GM23338 (cell line): ENCODE measurements around the gene TAF1B. TPM values are rescaled to one million over a fixed set of nuclear protein-coding genes. Genes with fewer than 3 reads are reported as not detected.

ENCODE experiments used
- ATAC-seq: fragments of 200-7000 bp; cut with Tn5 transposase; 3 replicates; pipeline ENCODE4 v1.9.1; 2020
- DNase-seq: peaks from one replicate; pipeline ENCODE4 v3.0.0-alpha.2; 2015; ENCODE audit warnings: low spot score
- H2AFZ ChIP-seq: fragments of 200-600 bp; sonication (generic); 2 replicates; pipeline ENCODE4 v1.8.0; 2016; ENCODE audit warnings: antibody characterized with exemption, mild to moderate bottlenecking, moderate library complexity
- H3F3A ChIP-seq: fragments of 200-600 bp; sonication (generic); replicated peaks from 2 replicates; pipeline ENCODE4 v1.8.0; 2017; ENCODE audit warnings: antibody characterized with exemption, mixed run types, low read depth
- H3K27ac ChIP-seq: fragments of 200-600 bp; sonication (generic); 2 replicates; pipeline ENCODE4 v1.6.1; 2016; ENCODE audit warnings: low read depth
- H3K27me3 ChIP-seq: fragments of 200-600 bp; sonication (generic); 2 replicates; pipeline ENCODE4 v1.8.0; 2016; ENCODE audit warnings: mild to moderate bottlenecking, mixed run types, moderate library complexity; ENCODE audit not compliant: insufficient read depth
- H3K36me3 ChIP-seq: fragments of 200-600 bp; sonication (generic); 2 replicates; pipeline ENCODE4 v1.8.0; 2016; ENCODE audit warnings: mild to moderate bottlenecking; ENCODE audit not compliant: insufficient read depth
- H3K4me1 ChIP-seq: fragments of 200-600 bp; sonication (generic); 2 replicates; pipeline ENCODE4 v1.8.0; 2016; ENCODE audit warnings: mild to moderate bottlenecking, moderate library complexity; ENCODE audit not compliant: insufficient read depth
- H3K4me2 ChIP-seq: fragments of 200-600 bp; sonication (generic); 2 replicates; pipeline ENCODE4 v1.7.1; 2017; ENCODE audit warnings: mixed run types
- H3K4me3 ChIP-seq: fragments of 200-600 bp; sonication (generic); 2 replicates; pipeline ENCODE4 v1.6.1; 2016; ENCODE audit warnings: mixed run types
- H3K79me2 ChIP-seq: fragments of 200-600 bp; sonication (generic); replicated peaks from 2 replicates; pipeline ENCODE4 v1.8.0; 2017; ENCODE audit warnings: mild to moderate bottlenecking; ENCODE audit not compliant: insufficient read depth
- H3K9me2 ChIP-seq: fragments of 200-600 bp; sonication (generic); 2 replicates; pipeline ENCODE4 v1.8.0; 2017; ENCODE audit not compliant: insufficient read depth
- H4K20me1 ChIP-seq: fragments of 200-600 bp; sonication (generic); replicated peaks from 2 replicates; pipeline ENCODE4 v1.8.0; 2017; ENCODE audit warnings: mild to moderate bottlenecking; ENCODE audit not compliant: insufficient read depth
- H3K27ac Mint-ChIP-seq: 2 replicates; pipeline ENCODE4 v1.8.0; 2020; ENCODE audit warnings: inconsistent platforms, mild to moderate bottlenecking, moderate library complexity, mixed read lengths
- H3K27me3 Mint-ChIP-seq: 3 replicates; pipeline ENCODE4 v1.8.0; 2022; ENCODE audit warnings: low read depth, mild to moderate bottlenecking, moderate library complexity, mixed read lengths, inconsistent platforms; ENCODE audit not compliant: insufficient read depth, poor library complexity
- H3K36me3 Mint-ChIP-seq: 3 replicates; pipeline ENCODE4 v1.8.0; 2021; ENCODE audit warnings: low read depth, mild to moderate bottlenecking, inconsistent platforms, moderate library complexity, mixed read lengths
- H3K4me1 Mint-ChIP-seq: 3 replicates; pipeline ENCODE4 v1.8.0; 2020; ENCODE audit warnings: mild to moderate bottlenecking, inconsistent platforms, mixed read lengths
- H3K4me3 Mint-ChIP-seq: 3 replicates; pipeline ENCODE4 v1.8.0; 2021; ENCODE audit warnings: moderate library complexity, mild to moderate bottlenecking, inconsistent platforms, mixed read lengths
- H3K9me3 Mint-ChIP-seq: 3 replicates; pipeline ENCODE4 v1.8.0; 2020; ENCODE audit warnings: moderate library complexity, mild to moderate bottlenecking, inconsistent platforms, mixed read lengths
- CREB1 ChIP-seq: fragments of 250-450 bp; sonication (Bioruptor Pico); IDR thresholded peaks from 2 replicates; pipeline ENCODE4 v1.5.0; 2020; ENCODE audit warnings: low read depth, mild to moderate bottlenecking, moderate library complexity
- EZH2 ChIP-seq: fragments of 200-600 bp; sonication (generic); IDR thresholded peaks from one replicate; pipeline ENCODE4 v1.8.0; 2017; ENCODE audit warnings: antibody characterized with exemption, mild to moderate bottlenecking, low read depth; ENCODE audit not compliant: unreplicated experiment
- EZH2phosphoT487 ChIP-seq: fragments of 200-600 bp; sonication (generic); IDR thresholded peaks from one replicate; pipeline ENCODE4 v1.8.1; 2018; ENCODE audit warnings: antibody characterized with exemption; ENCODE audit not compliant: unreplicated experiment
- JUNB ChIP-seq: IDR thresholded peaks from one replicate; pipeline ENCODE4 v1.6.1; 2016; ENCODE audit warnings: antibody characterized with exemption; ENCODE audit not compliant: unreplicated experiment
- NANOG ChIP-seq: IDR thresholded peaks from 2 replicates; pipeline ENCODE4 v1.6.1; 2016; ENCODE audit warnings: antibody characterized with exemption, borderline replicate concordance
- POLR2AphosphoS5 ChIP-seq: IDR thresholded peaks from 2 replicates; pipeline ENCODE4 v1.6.1; 2016; ENCODE audit warnings: antibody characterized with exemption, low read depth
- STAT1 ChIP-seq: IDR thresholded peaks from one replicate; pipeline ENCODE4 v1.6.1; 2016; ENCODE audit warnings: antibody characterized with exemption; ENCODE audit not compliant: unreplicated experiment
- ZNF114 ChIP-seq: fragments of 250-450 bp; sonication (Bioruptor Pico); IDR thresholded peaks from 2 replicates; pipeline ENCODE4 v1.5.0; 2020; ENCODE audit warnings: mild to moderate bottlenecking, moderate library complexity
- ZNF331 ChIP-seq: fragments of 250-450 bp; sonication (Bioruptor Pico); IDR thresholded peaks from 2 replicates; pipeline ENCODE4 v1.5.0; 2020; ENCODE audit warnings: low read depth, mild to moderate bottlenecking, moderate library complexity
- polyA plus RNA-seq: library from polyadenylated mRNA; unstranded; fragments of >200 nt; fragmentation: Nextera tagmentation; extraction: Ambion mirVana; gene quantifications from 2 replicates; pipeline ENCODE4 v1.2.1, GENCODE V29; 2016
- total RNA-seq: library from RNA; depleted of rRNA; stranded (reverse); fragments of >200 nt; shearing (Covaris generic); gene quantifications from 2 replicates; pipeline ENCODE4 v1.2.3, GENCODE V29; 2014
- TF ChIP-seq, protein P1 (sequence below): IDR thresholded peaks from 2 replicates; pipeline ENCODE4 v1.6.1; 2016; ENCODE audit warnings: antibody characterized with exemption
- TF ChIP-seq, protein P2 (sequence below): fragments of 250-450 bp; sonication (Bioruptor Pico); IDR thresholded peaks from 2 replicates; pipeline ENCODE4 v1.5.0; 2020; ENCODE audit warnings: mild to moderate bottlenecking, moderate library complexity
- TF ChIP-seq, protein P3 (sequence below), 2 experiments: fragments of 200-600 bp in 1 of 2; sonication (generic) in 1 of 2; conservative IDR thresholded peaks; 2 replicates each; pipeline versions ENCODE4 v1.5.1 to v1.6.1; 2016 to 2017; ENCODE audit warnings: antibody characterized with exemption in 2 of 2, low read depth in 2 of 2, mild to moderate bottlenecking in 2 of 2, moderate library complexity in 1 of 2
- TF ChIP-seq, protein P4 (sequence below): IDR thresholded peaks from one replicate; pipeline ENCODE4 v1.6.1; 2018; ENCODE audit warnings: antibody characterized with exemption; ENCODE audit not compliant: unreplicated experiment

Gene TAF1B
- total and polyA plus RNA-seq, 2 experiments from 2014 or later, result 22.2 to 28.9 TPM

DNA sequence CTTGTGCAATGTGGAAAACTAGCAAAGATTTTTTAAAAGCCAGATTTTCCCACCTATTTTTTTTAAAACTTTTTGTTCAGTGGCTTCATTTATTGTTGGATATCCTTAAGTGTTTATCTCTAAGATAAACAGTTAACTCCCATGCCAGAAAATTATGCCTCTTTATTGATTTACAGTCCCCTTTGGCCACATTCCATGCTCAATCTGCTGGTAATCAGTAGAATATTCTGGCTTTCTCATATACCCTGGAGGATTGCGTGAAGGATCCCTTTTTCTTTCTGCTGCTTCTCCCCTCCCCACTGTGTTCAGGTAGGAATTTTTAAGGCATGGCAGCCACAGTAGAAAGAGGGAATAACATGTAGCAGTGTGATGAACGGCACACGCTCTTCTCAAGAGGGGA, 110.9 kb downstream of the TAF1B start:
- ATAC-seq (no peak), DNase-seq (no peak)
- H3F3A ChIP-seq, result no peaks in the 10 kb centered on the region
- no peaks in the 10 kb centered on the region for H3K9me3 Mint-ChIP-seq
- no peaks in the 10 kb centered on the region for H3K36me3 Mint-ChIP-seq
- no peak overlapping the region for H2AFZ ChIP-seq
- no peak overlapping the region for H3K27ac ChIP-seq
- no peaks in the 10 kb centered on the region for H3K9me2 ChIP-seq
- H3K4me1 ChIP-seq, result 0 out of 2 replicates have a peak, but pooled peaks cover 6% of the 10 kb centered on the region
- no peak overlapping the region for H3K4me2 ChIP-seq
- H3K36me3 ChIP-seq, result no peaks in the 10 kb centered on the region
- no peaks in the 10 kb centered on the region for H4K20me1 ChIP-seq
- TF ChIP-seq STAT1 (no peak), CREB1 (CRISPR knock-in tag) (no peak), NANOG (no peak), POLR2AphosphoS5 (no peak), ZNF114 (CRISPR knock-in tag) (no peak), JUNB (no peak), EZH2 (no peak), EZH2phosphoT487 (no peak), ZNF331 (CRISPR knock-in tag) (no peak)
- TF ChIP-seq, protein P1, sequence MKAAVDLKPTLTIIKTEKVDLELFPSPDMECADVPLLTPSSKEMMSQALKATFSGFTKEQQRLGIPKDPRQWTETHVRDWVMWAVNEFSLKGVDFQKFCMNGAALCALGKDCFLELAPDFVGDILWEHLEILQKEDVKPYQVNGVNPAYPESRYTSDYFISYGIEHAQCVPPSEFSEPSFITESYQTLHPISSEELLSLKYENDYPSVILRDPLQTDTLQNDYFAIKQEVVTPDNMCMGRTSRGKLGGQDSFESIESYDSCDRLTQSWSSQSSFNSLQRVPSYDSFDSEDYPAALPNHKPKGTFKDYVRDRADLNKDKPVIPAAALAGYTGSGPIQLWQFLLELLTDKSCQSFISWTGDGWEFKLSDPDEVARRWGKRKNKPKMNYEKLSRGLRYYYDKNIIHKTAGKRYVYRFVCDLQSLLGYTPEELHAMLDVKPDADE, result no peak
- TF ChIP-seq, protein P2, sequence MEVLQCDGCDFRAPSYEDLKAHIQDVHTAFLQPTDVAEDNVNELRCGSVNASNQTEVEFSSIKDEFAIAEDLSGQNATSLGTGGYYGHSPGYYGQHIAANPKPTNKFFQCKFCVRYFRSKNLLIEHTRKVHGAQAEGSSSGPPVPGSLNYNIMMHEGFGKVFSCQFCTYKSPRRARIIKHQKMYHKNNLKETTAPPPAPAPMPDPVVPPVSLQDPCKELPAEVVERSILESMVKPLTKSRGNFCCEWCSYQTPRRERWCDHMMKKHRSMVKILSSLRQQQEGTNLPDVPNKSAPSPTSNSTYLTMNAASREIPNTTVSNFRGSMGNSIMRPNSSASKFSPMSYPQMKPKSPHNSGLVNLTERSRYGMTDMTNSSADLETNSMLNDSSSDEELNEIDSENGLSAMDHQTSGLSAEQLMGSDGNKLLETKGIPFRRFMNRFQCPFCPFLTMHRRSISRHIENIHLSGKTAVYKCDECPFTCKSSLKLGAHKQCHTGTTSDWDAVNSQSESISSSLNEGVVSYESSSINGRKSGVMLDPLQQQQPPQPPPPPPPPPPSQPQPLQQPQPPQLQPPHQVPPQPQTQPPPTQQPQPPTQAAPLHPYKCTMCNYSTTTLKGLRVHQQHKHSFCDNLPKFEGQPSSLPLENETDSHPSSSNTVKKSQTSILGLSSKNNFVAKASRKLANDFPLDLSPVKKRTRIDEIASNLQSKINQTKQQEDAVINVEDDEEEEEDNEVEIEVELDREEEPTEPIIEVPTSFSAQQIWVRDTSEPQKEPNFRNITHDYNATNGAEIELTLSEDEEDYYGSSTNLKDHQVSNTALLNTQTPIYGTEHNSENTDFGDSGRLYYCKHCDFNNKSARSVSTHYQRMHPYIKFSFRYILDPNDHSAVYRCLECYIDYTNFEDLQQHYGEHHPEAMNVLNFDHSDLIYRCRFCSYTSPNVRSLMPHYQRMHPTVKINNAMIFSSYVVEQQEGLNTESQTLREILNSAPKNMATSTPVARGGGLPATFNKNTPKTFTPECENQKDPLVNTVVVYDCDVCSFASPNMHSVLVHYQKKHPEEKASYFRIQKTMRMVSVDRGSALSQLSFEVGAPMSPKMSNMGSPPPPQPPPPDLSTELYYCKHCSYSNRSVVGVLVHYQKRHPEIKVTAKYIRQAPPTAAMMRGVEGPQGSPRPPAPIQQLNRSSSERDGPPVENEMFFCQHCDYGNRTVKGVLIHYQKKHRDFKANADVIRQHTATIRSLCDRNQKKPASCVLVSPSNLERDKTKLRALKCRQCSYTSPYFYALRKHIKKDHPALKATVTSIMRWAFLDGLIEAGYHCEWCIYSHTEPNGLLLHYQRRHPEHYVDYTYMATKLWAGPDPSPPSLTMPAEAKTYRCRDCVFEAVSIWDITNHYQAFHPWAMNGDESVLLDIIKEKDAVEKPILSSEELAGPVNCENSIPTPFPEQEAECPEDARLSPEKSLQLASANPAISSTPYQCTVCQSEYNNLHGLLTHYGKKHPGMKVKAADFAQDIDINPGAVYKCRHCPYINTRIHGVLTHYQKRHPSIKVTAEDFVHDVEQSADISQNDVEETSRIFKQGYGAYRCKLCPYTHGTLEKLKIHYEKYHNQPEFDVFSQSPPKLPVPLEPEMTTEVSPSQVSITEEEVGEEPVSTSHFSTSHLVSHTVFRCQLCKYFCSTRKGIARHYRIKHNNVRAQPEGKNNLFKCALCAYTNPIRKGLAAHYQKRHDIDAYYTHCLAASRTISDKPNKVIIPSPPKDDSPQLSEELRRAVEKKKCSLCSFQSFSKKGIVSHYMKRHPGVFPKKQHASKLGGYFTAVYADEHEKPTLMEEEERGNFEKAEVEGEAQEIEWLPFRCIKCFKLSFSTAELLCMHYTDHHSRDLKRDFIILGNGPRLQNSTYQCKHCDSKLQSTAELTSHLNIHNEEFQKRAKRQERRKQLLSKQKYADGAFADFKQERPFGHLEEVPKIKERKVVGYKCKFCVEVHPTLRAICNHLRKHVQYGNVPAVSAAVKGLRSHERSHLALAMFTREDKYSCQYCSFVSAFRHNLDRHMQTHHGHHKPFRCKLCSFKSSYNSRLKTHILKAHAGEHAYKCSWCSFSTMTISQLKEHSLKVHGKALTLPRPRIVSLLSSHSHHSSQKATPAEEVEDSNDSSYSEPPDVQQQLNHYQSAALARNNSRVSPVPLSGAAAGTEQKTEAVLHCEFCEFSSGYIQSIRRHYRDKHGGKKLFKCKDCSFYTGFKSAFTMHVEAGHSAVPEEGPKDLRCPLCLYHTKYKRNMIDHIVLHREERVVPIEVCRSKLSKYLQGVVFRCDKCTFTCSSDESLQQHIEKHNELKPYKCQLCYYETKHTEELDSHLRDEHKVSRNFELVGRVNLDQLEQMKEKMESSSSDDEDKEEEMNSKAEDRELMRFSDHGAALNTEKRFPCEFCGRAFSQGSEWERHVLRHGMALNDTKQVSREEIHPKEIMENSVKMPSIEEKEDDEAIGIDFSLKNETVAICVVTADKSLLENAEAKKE, result no peak
- TF ChIP-seq, protein P3, sequence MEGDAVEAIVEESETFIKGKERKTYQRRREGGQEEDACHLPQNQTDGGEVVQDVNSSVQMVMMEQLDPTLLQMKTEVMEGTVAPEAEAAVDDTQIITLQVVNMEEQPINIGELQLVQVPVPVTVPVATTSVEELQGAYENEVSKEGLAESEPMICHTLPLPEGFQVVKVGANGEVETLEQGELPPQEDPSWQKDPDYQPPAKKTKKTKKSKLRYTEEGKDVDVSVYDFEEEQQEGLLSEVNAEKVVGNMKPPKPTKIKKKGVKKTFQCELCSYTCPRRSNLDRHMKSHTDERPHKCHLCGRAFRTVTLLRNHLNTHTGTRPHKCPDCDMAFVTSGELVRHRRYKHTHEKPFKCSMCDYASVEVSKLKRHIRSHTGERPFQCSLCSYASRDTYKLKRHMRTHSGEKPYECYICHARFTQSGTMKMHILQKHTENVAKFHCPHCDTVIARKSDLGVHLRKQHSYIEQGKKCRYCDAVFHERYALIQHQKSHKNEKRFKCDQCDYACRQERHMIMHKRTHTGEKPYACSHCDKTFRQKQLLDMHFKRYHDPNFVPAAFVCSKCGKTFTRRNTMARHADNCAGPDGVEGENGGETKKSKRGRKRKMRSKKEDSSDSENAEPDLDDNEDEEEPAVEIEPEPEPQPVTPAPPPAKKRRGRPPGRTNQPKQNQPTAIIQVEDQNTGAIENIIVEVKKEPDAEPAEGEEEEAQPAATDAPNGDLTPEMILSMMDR (conservative IDR thresholded peaks at IDR 0.05; ENCODE audit: low read depth in 2 of 2), result no peak
- TF ChIP-seq, protein P4, sequence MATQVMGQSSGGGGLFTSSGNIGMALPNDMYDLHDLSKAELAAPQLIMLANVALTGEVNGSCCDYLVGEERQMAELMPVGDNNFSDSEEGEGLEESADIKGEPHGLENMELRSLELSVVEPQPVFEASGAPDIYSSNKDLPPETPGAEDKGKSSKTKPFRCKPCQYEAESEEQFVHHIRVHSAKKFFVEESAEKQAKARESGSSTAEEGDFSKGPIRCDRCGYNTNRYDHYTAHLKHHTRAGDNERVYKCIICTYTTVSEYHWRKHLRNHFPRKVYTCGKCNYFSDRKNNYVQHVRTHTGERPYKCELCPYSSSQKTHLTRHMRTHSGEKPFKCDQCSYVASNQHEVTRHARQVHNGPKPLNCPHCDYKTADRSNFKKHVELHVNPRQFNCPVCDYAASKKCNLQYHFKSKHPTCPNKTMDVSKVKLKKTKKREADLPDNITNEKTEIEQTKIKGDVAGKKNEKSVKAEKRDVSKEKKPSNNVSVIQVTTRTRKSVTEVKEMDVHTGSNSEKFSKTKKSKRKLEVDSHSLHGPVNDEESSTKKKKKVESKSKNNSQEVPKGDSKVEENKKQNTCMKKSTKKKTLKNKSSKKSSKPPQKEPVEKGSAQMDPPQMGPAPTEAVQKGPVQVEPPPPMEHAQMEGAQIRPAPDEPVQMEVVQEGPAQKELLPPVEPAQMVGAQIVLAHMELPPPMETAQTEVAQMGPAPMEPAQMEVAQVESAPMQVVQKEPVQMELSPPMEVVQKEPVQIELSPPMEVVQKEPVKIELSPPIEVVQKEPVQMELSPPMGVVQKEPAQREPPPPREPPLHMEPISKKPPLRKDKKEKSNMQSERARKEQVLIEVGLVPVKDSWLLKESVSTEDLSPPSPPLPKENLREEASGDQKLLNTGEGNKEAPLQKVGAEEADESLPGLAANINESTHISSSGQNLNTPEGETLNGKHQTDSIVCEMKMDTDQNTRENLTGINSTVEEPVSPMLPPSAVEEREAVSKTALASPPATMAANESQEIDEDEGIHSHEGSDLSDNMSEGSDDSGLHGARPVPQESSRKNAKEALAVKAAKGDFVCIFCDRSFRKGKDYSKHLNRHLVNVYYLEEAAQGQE, result no peak
- no peak overlapping the region for H3K4me3 ChIP-seq
- H3K4me3 Mint-ChIP-seq, result no peak overlapping the region
- H3K27me3 ChIP-seq, result peaks cover 36% of the 10 kb centered on the region
- no peak overlapping the region for H3K27ac Mint-ChIP-seq
- H3K27me3 Mint-ChIP-seq, result peaks cover 23% of the 10 kb centered on the region
- no peaks in the 10 kb centered on the region for H3K79me2 ChIP-seq
- H3K4me1 Mint-ChIP-seq, result peaks cover 15% of the 10 kb centered on the region
